Stimulated activated CD4-positive, alpha-beta T cell treated with anti-CD3 and anti-CD28 coated beads, Interleukin-1b, Interleukin-23, amount 100 ng/mL, for 24 hours (primary cell): ENCODE measurements around the gene TMEM81.

ENCODE experiments used
- DNase-seq, 4 experiments: peaks; one replicate each; pipeline ENCODE4 v3.0.0-alpha.2; 2020; ENCODE audit warnings: low read depth in 4 of 4, low spot score in 1 of 4

The TMEM81 gene

GRCh38 chr1:205061227-205061626, 23.0 kb downstream of the TMEM81 start:
- no peak for DNase-seq

GRCh38 chr1:205060746-205061145, 23.5 kb downstream of the TMEM81 start:
- DNase-seq = no peak

- no peak for DNase-seq
Observed at GRCh38 chr1:205059660-205060059, 24.6 kb downstream of the TMEM81 start.

- DNase-seq = no peak
Observed at GRCh38 chr1:205058853-205059252, 25.4 kb downstream of the TMEM81 start.

GRCh38 chr1:205057808-205058575, 26.3 kb downstream of the TMEM81 start:
- no peak for DNase-seq

GRCh38 chr1:205056956-205057568, 27.2 kb downstream of the TMEM81 start:
- no peak for DNase-seq

- DNase-seq = no peak
Observed at GRCh38 chr1:205056188-205056611, 28.1 kb downstream of the TMEM81 start.

GRCh38 chr1:205054013-205054412, 30.2 kb downstream of the TMEM81 start:
- DNase-seq = no peak

GRCh38 chr1:205053296-205053695, 31.0 kb downstream of the TMEM81 start:
- DNase-seq = no peak

- no peak for DNase-seq
Observed at GRCh38 chr1:205052690-205053089, 31.6 kb downstream of the TMEM81 start.

GRCh38 chr1:205049479-205049878, 34.8 kb downstream of the TMEM81 start:
- DNase-seq = no peak

GRCh38 chr1:205048382-205048781, 35.9 kb downstream of the TMEM81 start:
- no peak for DNase-seq

GRCh38 chr1:205047764-205048231, 36.5 kb downstream of the TMEM81 start:
- no peak for DNase-seq

- DNase-seq = no peak
Observed at GRCh38 chr1:205046870-205047269, 37.4 kb downstream of the TMEM81 start.

- DNase-seq = no peak
Observed at GRCh38 chr1:205045146-205045545, 39.1 kb downstream of the TMEM81 start.

GRCh38 chr1:205044741-205045140, 39.5 kb downstream of the TMEM81 start:
- DNase-seq = no peak

GRCh38 chr1:205043866-205044265, 40.4 kb downstream of the TMEM81 start:
- DNase-seq = no peak

- no peak for DNase-seq
Observed at GRCh38 chr1:205042911-205043806, 41.1 kb downstream of the TMEM81 start, which contains the start of gene CNTN2. Gene CNTN2 (plus strand): TSS chr1:205043212. CDS start chr1:205053186, 9,974 bp downstream.

- no peak for DNase-seq
Observed at GRCh38 chr1:205041998-205042910, 42.0 kb downstream of the TMEM81 start.

GRCh38 chr1:205041001-205041715, 43.1 kb downstream of the TMEM81 start:
- DNase-seq = no peak
